ENCODE results near the gene AP2M1. TPM values are rescaled to one million over a fixed set of nuclear protein-coding genes. Genes with fewer than 3 reads are reported as not detected.

AP2M1 gene
- total RNA-seq, 1 experiment from 2014 or later, result 355 TPM

DNA sequence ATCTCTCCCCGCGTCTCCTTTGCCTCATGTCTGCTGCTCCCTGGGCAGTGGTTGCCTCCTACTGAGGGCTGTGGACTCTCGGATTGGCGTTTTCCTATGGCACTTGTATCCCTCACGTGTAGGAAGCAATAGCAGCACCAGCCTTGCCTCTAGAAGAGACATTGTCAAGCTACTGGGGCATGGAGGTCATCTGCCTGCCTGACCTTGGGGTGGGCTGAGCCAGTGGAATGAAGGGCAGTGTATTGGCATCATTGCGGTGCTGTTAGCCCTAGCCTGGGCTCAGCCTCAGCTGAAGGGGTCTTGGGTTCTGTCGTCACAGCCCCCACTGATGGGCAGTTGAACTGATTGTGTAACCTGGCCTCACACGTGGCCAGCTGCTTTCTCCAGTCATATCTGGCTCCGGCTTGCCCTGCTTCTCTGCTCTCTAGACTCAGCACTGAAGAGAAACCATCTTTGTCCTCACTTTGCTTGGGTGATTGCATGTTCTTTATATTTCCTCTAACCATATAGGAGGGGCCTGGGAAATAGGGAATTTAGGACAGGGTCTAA lies 19.4 kb downstream of the AP2M1 start:
- no peak for DNase-seq (ENCODE audit: low read depth, low spot score)
- in situ Hi-C loops (cut with HindIII; ENCODE audit: low pct_unique_long_range_greater_than_20kb, low sequenced_read_pairs), result no loop called here

DNA sequence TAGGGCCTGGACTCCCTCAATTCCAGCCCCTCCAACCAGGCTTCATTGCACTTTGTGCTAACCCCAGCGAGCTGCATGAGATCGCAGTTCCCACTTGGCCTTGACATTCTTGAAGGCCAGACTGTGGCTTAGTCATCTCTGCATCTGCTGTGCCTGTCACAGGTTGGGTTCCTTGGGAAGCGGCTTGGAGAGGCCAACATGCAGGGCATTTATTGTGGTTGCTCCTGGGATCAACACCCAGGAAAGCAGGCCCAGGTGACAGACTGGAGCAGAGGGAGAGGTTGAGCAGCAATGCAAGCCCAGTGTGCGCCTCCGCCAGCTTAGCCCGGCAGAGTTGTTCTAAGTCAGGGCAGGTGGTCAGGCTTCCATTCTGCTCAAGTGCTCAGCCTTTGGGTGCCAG lies 21.9 kb downstream of the AP2M1 start:
- in situ Hi-C loops (cut with HindIII; ENCODE audit: low pct_unique_long_range_greater_than_20kb, low sequenced_read_pairs), result no loop called here
- DNase-seq (ENCODE audit: low read depth, low spot score), result no peak

DNA sequence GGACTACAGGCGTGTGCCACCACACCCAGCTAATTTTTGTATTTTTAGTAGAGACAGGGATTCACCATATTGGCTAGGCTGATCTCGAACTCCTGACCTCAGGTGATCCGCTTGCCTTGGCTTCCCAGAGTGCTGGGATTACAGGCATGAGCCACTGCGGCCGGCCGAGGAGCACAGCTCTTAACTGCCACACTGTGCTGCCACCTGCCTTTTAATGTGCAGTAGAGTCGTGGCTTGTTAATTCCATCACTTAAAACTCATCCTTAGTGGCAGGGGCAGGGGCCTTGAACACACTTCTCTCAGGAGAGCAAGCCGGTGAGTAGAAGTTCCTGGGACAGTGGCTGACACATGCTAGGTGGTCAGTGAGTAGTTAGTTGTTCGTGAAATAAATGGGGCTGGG lies 23.9 kb downstream of the AP2M1 start:
- DNase-seq (ENCODE audit: low read depth, low spot score), result no peak
- in situ Hi-C loops (cut with HindIII; ENCODE audit: low pct_unique_long_range_greater_than_20kb, low sequenced_read_pairs), result no loop called here

DNA sequence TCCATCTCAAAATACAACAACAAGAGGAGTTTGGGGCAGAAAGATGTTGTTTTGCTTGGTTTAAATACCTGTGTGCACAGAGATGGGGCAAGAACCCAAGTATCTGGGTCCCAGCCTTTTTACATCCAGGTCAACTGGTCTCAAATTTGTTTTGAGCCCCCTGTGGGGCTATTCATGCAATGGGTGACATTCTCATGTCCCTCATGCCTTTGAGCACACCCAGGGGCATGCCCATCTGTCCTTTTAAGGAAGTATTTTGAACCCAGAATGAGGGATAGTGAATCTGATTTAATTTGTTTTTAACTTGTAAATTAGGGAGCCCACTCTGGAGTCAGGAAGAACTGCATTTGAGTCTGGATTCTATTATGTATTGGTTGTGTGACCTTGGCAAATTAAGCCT lies 26.2 kb downstream of the AP2M1 start:
- in situ Hi-C loops (cut with HindIII; ENCODE audit: low pct_unique_long_range_greater_than_20kb, low sequenced_read_pairs), result no loop called here
- DNase-seq (ENCODE audit: low read depth, low spot score), result no peak

DNA sequence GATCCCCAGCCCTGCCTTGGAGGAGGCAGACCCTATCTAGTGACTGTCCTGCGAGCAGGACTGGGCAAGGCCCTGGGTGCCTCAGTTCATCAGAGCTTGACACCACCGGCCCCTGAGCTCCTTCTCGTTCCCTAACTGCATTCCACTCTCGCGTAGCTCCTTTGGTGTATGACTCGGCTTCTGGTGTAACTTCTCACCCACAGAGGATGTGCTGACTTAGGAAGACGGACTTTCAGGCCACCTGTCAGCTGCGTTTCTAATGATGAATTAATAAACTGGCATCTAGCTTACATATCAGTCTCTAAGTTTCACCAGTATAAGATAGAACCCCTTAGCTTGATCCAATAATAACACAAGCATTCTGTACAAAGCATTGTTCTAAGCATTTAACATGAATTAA lies 28.9 kb downstream of the AP2M1 start:
- in situ Hi-C loops (cut with HindIII; ENCODE audit: low pct_unique_long_range_greater_than_20kb, low sequenced_read_pairs), result no loop called here

DNA sequence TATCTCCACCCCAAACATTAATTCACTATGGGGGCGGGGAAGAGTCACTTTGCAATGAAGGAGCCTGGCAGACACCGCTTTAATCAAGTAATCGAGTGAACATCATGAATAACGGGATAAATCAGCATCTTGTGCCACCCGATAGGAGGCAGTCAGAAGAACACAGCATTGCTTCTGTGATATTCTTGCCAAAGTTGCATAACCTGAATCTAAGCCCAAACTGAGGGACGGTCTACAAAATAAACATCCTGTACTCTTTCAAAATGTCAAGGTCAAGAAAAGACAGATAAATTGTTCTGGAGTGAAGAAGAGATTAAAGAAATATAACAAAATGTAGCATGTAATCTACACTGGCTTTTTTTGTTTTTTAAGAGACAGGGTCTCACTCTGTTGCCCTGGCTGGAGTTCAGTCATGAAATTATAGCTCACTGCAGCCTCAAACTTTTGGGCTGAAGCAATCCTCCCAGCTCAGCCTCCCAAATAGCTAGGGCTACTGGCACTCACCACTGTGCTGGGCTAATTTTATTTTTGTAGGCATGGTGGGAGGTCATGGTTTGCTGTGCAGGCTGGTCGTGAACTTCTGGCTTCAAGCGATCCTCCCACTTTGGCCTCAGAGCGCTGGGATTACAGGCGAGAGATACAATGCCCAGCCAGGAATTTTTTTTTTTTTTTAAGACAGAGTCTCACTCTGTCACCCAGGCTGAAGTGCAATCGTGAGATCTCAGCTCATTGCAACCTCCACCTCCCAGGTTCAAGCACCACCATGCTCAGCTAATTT lies 34.7 kb downstream of the AP2M1 start:
- no peak for DNase-seq (ENCODE audit: low read depth, low spot score)
- in situ Hi-C loops (cut with HindIII; ENCODE audit: low pct_unique_long_range_greater_than_20kb, low sequenced_read_pairs), result no loop called here

More for the DNA sequence above, 28.9 kb downstream of the AP2M1 start:
- no peak for DNase-seq (ENCODE audit: low read depth, low spot score)

DNA sequence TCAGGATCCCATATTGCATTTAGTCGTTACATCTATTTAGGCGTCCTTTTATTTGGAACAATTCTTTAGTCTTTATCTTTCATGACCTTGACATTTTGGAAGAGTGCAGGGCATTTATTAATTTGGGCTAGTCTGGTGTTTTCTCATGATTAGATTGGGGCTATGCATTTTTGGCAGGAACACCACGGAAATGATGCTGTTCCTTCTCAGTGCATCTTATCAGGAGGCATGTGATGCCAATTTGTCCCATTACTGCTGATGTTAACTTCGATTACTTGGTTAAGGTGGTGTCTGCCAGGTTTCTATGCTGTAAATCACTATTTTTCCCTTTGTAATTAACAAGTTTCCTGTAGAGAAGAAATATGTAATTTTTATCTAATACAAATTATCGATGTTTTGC lies 36.6 kb downstream of the AP2M1 start:
- in situ Hi-C loops (cut with HindIII; ENCODE audit: low pct_unique_long_range_greater_than_20kb, low sequenced_read_pairs), result no loop called here
- DNase-seq (ENCODE audit: low read depth, low spot score), result no peak

DNA sequence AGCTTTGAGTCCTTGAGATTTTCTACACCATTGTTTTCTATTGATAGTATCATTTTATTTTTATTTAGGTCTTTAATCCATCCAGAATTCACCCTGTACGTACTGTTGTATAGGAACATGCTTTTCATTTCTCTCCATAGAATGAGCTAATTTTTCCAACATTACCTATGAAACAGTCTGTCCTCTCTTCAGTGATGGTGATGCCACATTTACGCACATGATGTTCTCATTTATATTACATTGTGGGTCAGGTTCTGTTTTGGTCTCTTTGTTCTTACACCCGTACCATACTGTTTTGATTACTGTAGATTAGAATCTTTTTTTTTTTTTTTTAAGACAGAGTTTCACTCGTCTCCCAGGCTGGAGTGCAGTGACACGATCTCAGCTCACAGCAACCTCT lies 37.1 kb downstream of the AP2M1 start:
- in situ Hi-C loops (cut with HindIII; ENCODE audit: low pct_unique_long_range_greater_than_20kb, low sequenced_read_pairs), result no loop called here
- no peak for DNase-seq (ENCODE audit: low read depth, low spot score)

DNA sequence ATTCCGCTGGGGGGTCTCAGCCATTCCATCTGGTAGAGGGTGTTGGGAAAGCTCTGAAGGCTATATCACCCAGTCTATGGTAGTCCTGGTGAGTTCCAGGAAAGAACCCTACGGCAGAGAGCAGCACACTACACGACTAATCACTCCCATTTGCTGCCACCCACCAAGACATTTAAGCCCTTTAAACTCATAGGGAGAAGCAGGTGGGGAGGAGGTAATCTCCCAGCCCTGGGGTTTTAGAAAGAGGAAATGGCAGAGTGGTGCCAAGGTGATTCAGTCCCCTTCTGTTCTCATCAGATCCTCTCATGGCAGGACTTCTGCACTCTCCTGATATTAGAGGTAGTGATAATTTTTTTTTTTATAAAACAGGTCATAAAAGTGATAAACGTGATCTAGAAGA lies 44.2 kb downstream of the AP2M1 start:
- DNase-seq (ENCODE audit: low read depth, low spot score), result no peak
- in situ Hi-C loops (cut with HindIII; ENCODE audit: low pct_unique_long_range_greater_than_20kb, low sequenced_read_pairs), result no loop called here

DNA sequence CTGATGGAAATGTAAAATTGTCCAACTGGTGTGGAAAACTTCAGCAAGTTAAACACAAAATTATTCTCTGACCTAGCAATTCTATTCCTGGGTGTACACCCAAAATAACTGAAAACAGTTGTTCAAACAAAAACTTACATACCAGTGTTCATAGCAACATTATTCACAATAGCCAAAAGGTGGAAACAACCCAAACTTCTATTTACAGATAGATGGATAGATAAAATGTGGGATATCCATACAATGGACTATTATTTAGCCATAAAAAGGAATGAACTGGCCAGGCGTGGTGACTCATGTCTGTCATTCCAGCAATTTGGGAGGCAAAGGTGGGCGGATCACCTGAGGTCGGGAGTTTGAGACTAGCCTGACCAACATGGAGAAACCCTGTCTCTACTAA lies 47.9 kb downstream of the AP2M1 start:
- DNase-seq (ENCODE audit: low read depth, low spot score), result no peak
- in situ Hi-C loops (cut with HindIII; ENCODE audit: low pct_unique_long_range_greater_than_20kb, low sequenced_read_pairs), result no loop called here

DNA sequence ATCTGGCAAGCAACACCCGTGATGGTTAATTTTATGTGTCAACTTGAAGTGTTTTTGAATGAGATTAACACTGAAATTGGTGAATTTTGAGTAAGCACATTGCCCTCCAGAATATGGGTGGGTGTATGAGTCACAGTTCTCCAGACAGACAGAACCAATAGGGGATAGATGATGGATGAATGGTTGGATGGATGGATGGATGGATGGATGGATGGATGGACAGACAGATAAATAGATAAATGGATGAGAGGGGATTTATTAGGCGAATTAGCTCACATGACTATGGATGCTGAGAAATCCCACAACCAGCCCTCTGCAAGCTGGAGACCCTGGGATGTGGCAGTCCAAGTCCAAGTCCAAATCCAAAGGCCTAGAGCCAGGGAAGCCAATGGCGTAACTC lies 49.3 kb downstream of the AP2M1 start:
- no peak for DNase-seq (ENCODE audit: low read depth, low spot score)
- in situ Hi-C loops (cut with HindIII; ENCODE audit: low pct_unique_long_range_greater_than_20kb, low sequenced_read_pairs), result no loop called here

DNA sequence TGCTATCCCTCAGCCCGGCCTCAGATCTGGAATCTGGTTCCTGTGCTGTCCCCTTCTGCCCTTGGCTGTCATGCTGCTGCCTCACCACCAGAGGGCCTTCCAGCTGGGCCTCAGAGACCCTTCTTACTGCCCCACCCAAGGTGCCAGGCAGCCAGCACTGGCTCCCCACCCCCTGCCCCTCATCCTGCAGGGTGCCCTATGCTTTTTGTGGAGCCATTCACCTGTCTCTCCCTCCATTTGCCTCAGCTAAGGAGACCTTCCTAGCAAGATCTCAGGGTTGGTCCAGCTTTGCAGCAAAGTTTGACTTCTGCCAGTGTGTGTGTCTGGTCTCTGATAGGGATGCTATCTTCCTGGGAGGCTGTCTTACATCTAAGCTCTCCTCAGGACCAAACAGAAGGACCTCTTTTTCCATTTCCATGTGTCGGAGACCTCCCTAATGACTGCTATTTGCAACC lies 52.9 kb downstream of the AP2M1 start:
- peak; percentile 74 for DNase-seq (ENCODE audit: low read depth, low spot score)
- in situ Hi-C loops (cut with HindIII; ENCODE audit: low pct_unique_long_range_greater_than_20kb, low sequenced_read_pairs), result no loop called here

DNA sequence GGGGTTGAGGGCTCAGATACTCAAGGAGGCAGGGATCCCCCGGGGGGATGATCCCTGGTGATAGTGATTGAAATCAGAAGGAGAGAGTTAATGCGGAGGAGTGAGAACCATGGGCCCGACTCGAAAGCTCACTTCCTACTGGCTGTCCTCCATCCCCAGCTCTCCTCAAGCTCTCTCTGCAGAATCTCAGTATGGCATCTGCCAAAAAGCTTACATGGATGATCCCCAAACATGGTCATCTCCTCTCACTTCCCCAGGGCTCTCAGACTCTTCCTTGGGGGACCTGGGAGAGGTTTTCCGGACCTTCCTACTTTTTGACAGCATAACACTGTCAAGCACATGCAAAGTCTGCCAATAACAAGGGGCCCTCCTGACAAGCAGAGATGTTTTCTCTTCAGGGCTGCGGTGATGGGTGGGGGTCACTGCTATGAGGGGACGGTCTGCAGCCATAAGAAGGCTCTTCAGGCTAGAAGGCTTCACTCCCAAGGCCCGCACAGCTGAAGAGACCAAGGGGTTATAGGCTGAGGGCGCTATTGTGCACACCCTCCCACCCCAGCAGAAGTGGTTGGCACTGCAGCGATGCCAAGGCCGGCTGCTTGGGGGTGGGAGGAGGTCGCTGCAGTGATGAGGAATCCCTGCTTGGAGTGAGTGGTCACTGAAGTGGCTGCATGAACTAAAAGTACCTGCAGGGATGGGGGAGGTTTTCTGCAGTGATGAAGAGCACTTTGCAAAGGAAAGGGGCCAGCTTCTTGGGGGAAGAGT lies 53.9 kb downstream of the AP2M1 start:
- in situ Hi-C loops (cut with HindIII; ENCODE audit: low pct_unique_long_range_greater_than_20kb, low sequenced_read_pairs), result no loop called here
- no peak for DNase-seq (ENCODE audit: low read depth, low spot score)

DNA sequence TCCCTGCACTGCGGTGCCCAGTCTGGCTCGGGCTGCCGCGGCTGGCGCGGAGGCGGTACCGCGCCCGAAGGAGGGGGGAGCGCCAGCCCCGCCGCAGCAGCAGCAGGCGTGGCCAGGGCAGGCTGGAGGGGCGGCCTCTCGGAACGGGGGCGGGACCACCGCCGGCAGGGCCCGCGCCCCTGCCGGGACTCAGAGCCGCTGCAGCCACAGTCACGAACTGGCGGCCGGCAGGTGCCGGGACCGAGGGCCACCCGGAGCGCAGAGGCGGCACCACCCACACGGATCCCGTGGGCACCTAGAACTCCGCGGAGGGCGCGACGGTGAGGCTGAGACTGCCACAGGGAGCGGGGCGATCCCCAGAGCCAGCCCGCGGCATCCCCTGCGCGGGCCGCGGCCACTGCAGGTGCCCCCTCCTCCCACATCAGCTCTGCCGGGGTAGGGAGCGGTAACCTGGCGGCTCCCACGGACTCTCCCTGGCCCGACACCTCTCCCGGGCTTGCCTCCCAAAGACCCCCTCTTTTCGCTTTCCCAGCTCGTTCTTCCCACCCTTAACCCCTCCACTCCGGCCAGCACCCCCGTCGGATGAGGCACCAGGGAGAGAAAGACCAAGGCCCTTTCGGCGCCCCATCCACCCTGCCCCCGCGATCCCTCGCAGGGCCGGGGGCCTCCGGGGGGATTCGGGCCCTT lies 54.9 kb downstream of the AP2M1 start, which contains the start of gene VWA5B2:
TSS of gene VWA5B2 (plus strand) at position 192 of the 687 bp plus-strand sequence. CDS start 944 bp downstream, outside the sequence.
- DNase-seq (ENCODE audit: low read depth, low spot score), result peak; percentile 64
- in situ Hi-C loops (cut with HindIII; ENCODE audit: low pct_unique_long_range_greater_than_20kb, low sequenced_read_pairs), result no loop called here

DNA sequence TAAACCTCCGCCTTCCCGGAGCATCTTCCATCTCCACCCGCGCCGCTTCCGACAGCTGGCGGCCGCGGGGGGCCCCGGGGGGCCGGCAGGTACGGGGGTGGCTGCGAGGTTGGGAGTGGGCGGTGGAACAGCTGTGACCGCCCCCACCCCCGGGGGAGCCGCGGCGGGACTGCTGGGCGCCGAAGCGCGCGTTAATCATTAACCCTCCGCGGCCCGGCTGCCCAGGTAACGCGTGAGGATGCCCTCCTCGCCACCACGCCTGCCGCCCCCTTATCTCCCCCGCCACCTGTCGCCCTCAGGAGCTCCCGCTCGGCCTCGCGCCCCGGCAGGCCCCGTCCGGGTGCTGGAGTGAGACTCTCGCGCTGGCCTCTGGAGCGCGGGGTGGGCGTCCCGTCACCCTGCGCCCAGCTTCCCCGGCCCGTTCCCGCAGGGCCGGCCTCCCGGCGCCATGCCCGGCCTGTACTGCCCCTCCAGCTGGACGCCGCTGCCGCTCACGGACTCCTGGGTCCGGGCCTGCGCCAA lies 55.5 kb downstream of the AP2M1 start:
- DNase-seq (ENCODE audit: low read depth, low spot score), result no peak
- in situ Hi-C loops (cut with HindIII; ENCODE audit: low pct_unique_long_range_greater_than_20kb, low sequenced_read_pairs), result no loop called here

DNA sequence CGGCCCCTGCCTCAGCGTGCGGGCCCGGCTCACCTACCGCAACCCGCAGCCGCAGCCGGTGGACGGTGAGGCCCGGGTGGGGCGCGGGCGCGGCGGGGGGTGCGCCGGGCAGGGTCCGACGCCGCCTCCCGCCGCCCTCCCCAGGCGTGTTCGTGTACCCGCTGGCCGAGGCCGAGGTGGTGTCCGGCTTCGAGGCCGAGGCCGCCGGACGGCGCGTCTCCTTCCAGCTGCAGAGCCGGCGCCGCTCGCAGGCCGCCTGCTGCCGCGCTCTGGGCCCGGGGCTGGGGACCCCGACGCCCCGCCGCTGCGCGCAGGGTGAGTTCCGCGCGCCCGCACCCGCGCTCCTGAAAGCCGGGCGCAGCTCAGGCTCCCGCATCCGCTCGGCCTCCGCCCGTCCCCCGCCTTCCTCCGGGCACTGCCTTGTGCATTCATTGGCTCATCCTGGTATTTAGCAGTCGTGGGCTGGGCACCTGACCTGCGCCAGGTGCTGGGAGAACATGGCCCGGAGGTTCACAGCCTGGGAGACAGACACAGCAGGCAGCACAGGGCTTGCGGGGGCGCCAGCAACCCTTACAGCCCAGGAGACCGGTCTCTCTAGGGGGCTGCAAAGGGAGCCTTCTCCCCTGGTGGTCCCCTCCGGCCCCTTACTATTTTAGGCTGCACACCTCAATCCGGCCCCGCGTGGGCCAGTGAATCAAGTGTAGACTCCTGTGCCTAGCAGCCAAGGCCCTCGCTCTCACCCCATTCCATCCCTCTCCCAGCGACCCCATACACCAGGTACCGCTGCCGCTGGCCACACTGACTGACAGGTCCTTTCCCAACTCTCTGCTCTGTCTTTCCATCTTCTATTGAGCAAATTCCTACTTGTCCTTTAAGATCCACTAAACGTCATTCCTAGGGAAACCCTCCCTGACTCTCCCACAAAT lies 56.2 kb downstream of the AP2M1 start:
- in situ Hi-C loops (cut with HindIII; ENCODE audit: low pct_unique_long_range_greater_than_20kb, low sequenced_read_pairs), result no loop called here
- no peak for DNase-seq (ENCODE audit: low read depth, low spot score)

DNA sequence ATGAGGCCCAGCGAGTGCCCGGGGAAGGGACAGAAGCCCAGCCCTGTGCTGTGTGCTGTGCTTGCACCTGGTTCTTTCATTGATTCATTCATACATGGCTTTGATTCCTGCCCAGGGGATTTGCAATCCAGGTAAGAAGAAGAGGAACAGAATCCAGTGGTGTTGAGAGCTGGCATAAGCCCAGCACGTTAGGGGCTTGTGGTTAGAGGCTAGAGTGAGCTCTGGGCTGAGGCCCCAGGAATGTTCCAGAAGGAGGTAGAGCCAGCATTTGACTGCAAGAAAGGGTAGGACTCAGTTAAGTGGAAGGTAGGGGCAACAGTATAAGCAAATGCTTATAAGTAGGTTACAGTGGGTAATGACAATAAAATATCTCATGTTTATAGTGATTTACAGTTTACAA lies 57.0 kb downstream of the AP2M1 start:
- DNase-seq (ENCODE audit: low read depth, low spot score), result no peak
- in situ Hi-C loops (cut with HindIII; ENCODE audit: low pct_unique_long_range_greater_than_20kb, low sequenced_read_pairs), result no loop called here

Measured in SK-MEL-5 (cell line).